Measurements from ENCODE around the gene SCYGR3.

DNA sequence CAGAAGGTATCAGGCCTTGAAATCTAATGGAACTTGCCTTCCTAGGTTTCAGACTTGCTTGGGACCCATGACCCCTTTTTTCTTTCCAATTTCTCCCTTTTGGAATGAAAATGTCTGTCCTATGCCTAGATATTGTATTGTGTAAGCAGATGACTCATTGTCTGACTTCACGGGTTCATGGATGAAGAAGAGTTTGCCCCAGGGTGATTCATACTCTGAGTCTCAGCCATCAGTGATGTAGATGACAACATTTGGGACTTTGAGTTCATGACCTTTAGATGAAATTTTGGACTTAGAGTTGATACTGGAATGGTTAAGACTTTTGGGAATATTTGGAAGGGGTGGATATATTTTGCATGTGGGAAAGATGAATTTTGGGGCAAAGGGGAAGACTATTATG lies 40.8 kb upstream of the SCYGR3 start:
- no peak for TF ChIP-seq CTCF (IDR thresholded peaks at IDR 0.05)
- no peak for TF ChIP-seq EP300 (IDR thresholded peaks at IDR 0.05)

All from stomach (tissue), 4 donors.